PFSK-1 (cell line): ENCODE results near the gene PFKFB2.

Source experiments
- POLR2AphosphoS5 ChIP-seq: IDR thresholded peaks from 2 replicates; pipeline ENCODE4 v1.6.1; 2012; ENCODE audit warnings: low read depth, mild to moderate bottlenecking, control low read depth, low read length, moderate library complexity
- TAF1 ChIP-seq: IDR thresholded peaks from 2 replicates; pipeline ENCODE4 v1.6.1; 2012; ENCODE audit warnings: low read length, control low read depth, borderline replicate concordance; ENCODE audit not compliant: insufficient read depth

DNA sequence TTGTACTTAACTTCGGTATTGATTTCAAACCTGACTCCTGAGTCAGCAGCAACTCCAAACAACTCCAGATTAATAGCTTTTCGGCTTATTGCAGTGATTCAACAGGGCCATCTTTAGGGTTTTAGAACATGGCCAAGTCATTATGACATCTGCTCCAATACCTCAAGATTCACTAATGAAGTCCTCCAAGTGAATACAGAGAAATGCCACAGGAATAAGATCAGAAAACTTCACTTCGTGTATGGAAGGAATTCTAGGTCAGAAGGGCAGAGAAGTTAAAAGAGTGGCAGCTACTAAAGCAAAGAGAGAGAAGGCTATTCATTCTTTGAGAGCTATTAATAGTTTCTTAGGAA, 12.9 kb upstream of the PFKFB2 start:
- no peak for TF ChIP-seq TAF1
- TF ChIP-seq POLR2AphosphoS5: no peak
